ENCODE measurements around the gene PTDSS2.
"Not testable (repeated sequence)": the region's sequence is repeated elsewhere in the genome, so short reads cannot be mapped to it uniquely, and the experiment has no call there.

The PTDSS2 gene

GRCh38 chr11:508956-509355, 58.9 kb downstream of the PTDSS2 start:
- DNase-seq = no peak

DNA sequence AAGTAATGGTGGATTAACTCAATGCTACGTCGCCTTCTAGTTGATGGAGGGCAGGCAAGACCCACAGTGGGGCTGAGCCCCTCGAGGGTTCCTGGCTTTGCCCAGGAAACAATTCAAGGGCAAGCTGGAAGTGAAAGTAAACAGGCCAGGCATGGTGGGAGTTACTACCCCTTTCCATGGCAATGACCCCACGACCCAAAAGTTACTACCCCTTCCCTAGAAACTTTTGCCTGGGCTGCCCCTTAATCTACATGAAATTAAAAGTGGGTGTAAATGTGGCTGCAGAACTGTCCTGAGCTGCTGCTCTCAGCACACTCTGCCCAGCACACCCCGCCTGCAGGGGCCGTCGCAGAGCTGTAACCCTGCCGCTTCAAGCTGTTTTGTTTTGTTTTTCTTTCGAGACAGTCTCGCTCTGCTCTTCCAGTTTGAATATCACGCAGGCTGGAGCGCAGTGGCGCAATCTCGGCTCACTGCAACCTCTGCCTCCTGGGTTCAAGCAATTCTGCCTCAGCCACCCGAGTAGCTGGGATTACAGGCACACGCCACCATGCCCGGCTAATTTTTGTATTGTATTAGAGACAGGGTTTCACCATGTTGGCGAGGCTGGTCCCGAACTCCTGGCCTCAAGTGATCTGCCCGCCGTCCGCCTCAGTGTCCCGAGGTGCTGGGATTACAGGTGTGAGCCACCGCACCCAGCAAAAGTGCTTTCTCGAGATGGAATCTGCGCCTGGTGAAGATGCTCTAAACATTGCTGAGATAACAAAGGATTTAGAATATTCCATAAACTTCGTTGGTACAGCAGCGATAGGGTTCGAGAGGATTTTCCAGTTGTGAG, 62.9 kb downstream of the PTDSS2 start:
- peak; percentile 77 for DNase-seq

DNA sequence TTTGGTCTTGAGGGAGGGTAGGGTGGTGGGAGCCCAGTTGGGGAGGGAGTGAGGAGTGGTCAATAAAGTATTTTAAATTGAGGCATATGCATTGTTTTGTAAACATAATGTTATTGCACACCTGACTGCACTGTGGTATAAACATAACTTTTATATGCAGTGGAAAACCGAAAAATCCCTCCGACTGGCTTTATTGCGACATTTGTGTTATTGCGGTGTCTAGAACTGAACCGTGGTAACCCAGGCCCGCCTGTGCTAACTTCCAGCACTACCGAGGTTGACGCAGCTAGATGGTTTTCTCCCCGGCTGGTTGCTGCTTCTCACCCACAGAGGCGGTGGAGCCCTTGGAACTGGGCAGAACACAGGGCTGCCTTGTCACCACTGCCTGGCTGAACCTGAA, 64.5 kb downstream of the PTDSS2 start:
- peak; percentile 73 for DNase-seq

- DNase-seq = no peak
Observed at GRCh38 chr11:515131-515530, 65.1 kb downstream of the PTDSS2 start.

GRCh38 chr11:516400-516799, 66.3 kb downstream of the PTDSS2 start:
- DNase-seq = no peak

DNA sequence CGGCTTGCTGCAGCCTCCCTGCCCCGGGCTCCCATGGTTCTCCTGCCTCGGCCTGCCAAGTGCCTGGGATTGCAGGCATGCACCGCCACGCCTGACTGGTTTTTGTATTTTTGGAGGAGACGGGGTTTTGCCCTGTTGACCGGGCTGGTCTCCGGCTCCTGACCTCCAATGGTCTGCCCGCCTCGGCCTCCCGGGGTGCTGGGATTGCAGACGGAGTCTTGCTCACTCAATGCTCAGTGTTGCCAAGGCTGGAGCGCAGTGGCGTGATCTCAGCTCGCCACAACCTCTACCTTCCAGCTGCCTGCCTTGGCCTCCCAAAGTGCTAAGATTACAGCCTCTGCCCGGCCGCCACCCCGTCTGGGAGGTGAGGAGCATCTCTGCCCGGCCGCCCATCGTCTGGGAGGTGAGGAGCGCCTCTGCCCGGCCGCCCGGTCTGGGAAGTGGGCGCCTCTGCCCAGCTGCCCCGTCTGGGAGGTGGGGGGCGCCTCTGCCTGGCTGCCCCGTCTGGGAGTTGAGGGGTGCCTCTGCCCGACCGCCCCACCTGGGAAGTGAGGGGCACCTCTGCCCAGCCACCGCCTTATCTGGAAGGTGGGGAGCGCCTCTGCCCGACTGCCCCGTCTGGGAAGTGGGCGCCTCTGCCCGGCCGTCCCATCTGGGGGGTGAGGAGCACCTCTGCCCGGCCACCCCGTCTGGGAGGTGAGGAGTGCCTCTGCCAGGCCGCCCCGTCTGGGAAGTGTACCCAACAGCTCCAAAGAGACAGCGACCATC, 67.0 kb downstream of the PTDSS2 start:
- not testable (repeated sequence) for DNase-seq

- no peak for DNase-seq
Observed at GRCh38 chr11:518463-519202, 68.6 kb downstream of the PTDSS2 start.

- DNase-seq = no peak
Observed at GRCh38 chr11:520428-521176, 70.5 kb downstream of the PTDSS2 start.

- DNase-seq = no peak
Observed at GRCh38 chr11:521177-521688, 71.2 kb downstream of the PTDSS2 start.

- DNase-seq = no peak
Observed at GRCh38 chr11:526192-526591, 76.1 kb downstream of the PTDSS2 start.

DNA sequence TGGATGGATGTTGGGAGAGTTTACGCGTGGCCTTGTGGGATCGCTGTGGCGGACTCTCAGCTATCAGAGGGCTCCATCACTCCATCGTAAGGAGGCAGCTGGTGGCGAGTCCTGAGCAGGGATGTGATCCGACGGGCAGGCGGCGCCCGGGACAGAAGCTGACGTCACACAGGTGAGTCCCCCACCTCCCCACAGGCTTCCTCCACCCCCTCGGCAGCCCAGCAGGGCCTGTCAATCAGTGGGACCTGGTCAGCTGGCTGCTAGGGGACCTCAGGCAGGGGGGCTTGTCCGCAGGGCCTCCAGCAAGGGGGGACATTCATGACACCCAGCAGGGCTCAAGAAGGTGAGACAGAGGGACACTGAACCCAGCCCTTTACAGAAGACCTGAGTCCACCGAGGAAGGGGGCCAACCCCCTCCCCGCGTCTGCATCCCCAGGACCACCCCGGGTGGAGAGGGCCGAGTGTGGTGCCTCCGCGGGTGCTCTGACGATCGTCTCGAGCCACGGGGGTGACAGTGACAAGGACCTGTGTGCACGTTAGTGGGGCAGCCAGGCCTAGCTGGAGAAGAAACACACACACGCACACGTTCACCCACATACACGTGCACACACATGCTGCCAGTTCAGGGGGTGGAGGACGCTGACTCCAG, 78.2 kb downstream of the PTDSS2 start:
- DNase-seq = no peak

- no peak for DNase-seq
Observed at GRCh38 chr11:528815-529727, 79.0 kb downstream of the PTDSS2 start.

DNA sequence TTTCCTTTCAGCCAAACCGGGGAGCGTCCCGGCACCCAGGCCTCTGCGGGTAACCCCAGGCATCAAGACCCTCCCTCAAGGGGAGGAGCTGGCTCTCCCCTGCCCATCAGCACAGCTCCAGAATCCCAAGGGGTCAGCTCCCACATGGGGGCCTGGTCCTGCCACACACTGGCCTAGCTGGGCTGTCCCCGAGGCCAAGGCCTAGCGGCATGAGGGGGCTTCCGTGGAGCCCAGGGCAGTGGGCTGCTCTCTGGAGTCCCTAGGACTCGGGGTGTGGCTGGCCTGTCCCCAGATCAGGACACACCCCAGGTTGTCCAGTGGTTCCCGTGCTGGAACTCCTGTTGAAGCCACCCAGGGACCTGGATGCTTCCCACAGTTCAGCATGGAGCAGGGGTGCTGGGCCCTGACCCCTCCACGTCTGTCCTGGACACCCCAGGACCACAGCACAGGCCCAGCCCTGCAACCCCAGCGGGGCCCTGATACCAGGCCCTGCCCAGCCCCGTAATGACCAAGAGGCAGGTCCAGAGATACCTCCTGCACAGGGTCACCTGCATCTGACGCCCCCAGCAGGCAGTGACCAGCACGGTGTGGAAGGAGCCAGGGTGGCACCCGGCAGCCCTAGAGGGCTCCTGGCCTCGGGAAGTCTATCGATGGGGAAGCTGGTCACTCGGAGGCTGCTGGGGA, 79.8 kb downstream of the PTDSS2 start:
- DNase-seq = no peak

DNA sequence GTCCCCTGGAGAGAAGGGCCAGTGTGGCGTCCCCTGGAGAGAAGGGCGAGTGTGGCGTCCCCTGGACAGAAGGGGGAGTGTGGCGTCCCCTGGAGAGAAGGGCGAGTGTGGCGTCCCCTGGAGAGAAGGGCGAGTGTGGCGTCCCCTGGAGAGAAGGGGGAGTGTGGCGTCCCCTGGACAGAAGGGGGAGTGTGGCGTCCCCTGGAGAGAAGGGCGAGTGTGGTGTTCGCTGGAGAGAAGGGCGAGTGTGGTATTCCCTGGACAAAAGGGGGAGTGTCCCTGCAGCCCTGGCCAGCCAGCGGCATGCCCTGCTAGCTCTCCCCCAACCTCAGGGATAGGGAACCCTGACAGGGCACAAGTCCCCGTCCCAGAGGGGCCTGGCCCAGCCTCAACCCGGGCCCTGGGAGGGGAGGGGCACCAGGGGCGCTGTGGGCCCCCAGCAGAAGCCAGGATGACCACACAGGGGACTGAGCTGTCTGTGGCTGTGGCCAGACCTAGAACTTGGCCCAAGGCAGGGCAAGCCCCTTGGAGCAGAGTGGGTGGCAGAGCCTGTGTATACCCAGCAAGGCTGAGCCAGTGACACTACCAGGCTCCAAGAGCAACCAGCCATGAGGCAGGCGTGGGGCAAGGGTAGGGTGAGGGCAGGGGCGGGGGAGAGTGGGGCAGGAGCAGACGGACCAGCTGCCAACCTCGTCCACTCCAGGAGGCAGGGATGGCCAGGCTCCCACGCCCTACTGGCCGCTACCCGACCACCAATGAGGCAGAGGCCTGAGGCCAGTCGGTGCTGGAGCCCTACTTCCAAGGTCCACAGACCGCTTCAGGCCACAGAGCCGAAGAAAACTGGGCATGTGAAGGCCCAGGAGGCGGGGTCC, 81.1 kb downstream of the PTDSS2 start:
- no peak for DNase-seq

DNA sequence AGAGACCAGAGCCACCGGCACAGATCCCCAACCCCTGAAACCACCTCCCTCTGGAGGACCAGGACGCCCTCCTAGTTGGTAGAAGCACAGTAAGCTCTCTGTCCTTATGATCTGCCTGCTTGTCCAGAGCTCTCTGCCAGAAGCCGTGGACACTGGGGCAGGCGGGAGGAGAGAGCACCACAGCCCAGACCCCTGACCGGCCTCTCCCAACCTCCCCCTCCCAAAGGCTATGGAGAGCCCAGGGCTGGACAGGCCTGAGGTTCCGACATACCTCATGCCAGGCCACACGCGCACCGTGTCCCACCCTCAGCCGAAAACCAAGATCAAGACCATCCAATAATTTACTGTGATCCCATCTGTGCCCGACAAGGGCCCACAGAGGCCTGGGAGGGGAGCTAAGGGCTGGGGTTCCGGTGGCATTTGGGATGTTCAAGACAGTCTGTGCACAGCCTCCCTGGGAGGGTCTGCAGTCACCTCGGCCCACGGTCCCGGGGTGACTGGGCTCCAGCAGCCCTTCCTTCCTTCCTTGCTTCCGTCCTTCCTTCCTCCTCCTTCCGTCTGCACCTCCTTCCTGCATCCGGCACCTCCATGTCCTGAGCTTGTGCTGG, 81.9 kb downstream of the PTDSS2 start:
- no peak for DNase-seq

GRCh38 chr11:532527-532985, 82.5 kb downstream of the PTDSS2 start:
- no peak for DNase-seq

DNA sequence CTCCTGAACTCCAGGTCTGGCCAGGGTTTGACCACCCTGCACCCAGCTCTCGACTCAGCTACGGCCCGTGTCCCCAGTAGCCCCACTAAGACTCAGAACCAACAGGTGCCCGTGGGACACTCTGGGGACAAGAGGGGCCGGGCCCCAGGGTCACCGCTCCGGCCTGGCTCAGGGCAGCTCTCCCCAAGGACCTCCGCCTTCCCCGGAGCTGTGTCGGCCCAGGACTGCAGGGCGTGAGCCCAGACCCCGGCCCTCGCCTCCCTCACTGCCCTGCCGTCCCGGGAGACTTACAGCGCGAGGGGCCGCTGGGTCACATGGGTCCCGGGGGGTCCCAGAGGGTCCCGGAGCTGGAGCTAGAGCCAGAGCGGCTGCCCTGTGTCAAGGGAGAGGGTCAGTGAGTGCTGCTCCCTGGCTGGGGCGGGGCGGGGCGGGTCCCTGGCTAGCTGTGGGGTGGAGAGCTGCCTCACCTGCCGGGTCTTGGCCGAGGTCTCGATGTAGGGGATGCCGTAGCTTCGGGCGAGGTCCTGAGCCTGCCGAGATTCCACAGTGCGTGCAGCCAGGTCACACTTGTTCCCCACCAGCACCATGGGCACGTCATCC, 83.0 kb downstream of the PTDSS2 start:
- DNase-seq = no peak
